ENCODE measurements around the gene SV2C.
"Not testable (repeated sequence)": the region's sequence is repeated elsewhere in the genome, so short reads cannot be mapped to it uniquely, and the experiment has no call there.

SV2C gene

DNA sequence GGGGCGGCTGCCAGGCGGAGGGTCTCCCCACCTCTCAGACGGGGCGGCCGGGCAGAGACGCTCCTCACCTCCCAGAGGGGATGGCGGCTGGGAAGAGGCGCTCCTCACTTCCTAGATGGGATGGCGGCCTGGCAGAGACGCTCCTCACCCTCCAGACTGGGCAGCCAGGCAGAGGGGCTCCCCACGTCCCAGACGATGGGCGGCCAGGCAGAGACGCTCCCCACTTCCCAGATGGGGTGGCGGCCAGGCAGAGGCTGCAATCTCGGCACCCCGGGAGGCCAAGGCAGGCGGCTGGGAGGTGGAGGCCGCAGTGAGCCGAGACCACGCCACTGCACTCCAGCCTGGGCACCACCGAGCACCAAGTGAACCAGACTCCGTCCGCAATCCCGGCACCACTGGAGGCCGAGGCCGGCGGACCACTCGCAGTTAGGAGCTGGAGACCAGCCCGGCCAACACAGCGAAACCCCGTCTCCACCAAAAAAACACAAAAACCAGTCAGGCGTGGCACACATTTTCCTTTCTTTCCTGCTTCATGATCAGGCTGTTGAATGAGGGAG is 253.1 kb downstream of the SV2C start:
- DNase-seq (ENCODE audit: low read depth in 2 of 3, low spot score in 2 of 3) = not testable (repeated sequence)

DNA sequence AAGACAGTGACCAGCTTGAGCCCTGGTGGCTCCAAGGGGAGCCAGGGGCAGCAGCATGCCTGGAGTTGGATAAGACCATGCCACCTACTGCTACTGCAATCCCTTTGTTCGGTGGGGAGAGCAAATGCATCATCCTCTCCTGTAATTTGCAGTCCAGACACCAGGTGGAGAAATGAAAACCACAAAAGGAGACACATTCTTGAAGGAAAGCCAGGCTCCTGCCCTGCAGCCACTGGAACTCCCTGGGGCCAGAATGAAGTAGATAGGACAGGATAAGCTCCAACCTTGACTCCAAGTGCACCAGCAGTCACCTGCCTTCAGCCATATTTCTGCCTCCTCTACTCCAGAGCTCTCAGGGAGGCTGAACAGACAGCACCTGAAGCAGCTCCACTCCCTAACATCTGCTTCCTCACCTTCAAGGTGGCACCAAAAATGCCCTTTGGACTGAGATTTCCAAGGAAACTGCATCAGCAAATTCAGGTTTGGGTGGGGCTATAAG is 254.8 kb downstream of the SV2C start:
- DNase-seq (ENCODE audit: low read depth in 2 of 3, low spot score in 2 of 3) = no peak

DNA sequence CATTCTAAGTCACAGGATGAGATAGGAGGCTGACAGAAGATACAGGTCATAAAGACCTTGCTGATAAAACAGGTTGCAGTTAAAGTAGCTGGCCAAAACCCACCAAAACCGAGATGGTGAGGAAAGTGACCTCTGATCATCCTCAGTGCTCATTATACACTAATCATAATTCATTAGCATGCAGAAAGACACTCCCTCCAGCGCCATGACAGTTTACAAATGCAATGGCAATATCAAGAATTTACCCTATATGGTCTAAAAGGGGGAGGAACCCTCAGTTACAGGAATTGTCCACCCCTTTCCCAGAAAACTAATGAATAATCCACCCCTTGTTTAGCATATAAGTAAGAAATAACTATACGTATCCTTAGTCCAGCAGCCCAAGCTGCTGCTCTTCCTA is 256.7 kb downstream of the SV2C start:
- DNase-seq (ENCODE audit: low read depth in 2 of 3, low spot score in 2 of 3) = no peak

DNA sequence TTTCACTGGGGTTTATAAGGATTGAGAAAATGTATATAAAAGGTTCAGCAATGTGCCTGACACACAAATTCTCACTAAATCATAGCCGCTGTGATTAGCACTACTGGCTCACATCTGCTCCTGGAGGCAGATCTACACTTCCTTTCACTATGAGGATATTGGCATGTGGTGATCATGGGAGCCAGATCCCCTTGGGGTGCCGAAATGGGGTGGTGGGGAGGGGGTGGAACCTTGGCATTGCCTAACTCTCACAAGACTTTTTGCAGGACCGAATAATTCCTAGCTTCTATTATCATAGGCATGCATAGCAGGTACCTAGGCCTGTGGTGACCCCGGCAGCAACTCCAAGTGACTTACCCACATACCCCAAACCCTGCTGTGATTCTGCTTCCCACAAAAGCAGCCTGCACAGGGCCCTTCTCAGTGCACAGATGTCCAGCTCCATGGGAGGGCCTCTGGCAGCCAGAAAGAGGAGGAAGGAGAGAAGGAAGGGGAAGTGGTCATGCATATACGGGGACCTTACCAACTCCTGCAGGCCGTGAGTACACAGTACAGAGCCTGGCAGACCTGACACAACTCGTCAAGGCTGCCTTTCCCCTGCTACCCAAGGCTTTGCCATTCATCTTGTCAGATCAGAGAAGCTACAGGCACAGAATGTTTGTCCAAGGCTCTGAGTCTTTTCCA is 258.6 kb downstream of the SV2C start:
- no peak for DNase-seq (ENCODE audit: low read depth in 2 of 3, low spot score in 2 of 3)

DNA sequence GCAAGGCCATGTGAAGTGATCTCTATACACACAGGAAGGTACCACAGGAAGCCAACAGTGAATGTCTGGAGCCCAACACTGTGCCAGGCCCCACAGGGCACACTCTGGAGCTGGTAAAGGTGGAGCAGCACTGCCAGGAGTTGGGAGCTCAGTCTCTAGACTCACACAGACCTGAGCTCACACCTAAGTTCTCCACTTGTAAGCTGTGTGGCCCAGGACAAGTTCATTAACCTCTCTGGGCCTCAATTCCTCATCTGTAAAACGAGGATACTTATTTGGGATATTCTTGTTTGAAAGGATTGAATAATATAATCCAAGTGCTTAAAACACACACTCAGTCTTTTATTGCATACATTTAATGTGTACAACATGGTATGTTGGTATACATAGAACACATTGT is 259.3 kb downstream of the SV2C start:
- DNase-seq (ENCODE audit: low read depth in 2 of 3, low spot score in 2 of 3) = no peak

DNA sequence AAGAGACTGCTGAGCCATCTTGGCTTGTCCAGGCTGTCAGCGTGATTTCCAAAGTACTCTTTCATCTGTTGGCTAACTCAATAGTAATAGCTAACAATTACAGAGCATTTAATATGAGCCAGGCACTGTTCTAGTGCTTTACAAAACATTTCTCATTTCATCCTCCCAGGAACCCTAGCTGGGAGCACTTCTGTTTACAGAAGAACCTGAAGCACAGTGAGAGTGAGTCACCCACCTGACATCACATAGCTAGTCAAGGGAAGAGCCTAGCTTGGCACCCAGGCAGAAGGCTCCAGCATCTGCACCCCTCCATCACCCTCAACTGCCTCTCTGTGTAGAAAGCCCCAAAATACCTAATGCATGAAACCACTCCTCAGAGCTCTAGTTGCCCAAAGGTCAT is 262.4 kb downstream of the SV2C start:
- DNase-seq (ENCODE audit: low read depth in 2 of 3, low spot score in 2 of 3) = no peak

DNA sequence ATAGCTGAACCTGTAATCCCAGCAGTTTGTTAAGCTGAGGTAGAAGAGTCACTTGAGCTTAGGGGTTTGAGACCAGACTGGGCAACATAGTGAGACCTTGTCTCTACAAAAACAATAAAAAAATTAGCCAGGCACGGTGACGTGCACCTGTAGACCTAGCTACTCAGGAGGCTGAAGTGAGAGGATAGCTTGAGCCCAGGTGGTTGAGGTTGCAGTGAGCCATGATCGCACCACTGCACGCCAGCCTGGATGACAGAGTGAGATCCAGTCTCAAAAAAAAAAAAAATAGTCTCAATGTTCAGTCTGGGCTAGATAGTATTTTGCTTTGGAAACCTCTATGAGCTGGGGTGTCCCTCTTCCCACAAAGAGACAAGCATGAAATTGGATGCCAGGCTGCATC is 268.0 kb downstream of the SV2C start:
- no peak for DNase-seq (ENCODE audit: low read depth in 2 of 3, low spot score in 2 of 3)

DNA sequence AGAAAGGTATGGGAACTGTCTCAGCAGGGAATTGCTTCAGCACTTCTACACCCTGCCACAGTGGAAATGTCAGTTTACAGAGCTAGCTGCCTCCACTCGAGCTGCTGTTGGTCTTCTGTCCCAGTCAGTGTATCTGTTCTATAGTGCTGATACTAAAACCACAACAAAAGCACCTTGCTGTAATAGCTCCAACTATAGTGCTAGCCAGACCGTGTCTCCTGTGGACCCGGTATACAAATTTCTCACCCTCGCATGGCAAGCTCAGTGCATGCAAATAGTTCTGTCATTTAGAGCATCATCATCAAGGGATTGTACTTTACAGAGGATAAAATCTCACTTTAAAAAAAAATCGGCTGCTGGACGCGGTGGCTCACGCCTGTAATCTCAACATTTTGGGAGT is 268.4 kb downstream of the SV2C start:
- DNase-seq (ENCODE audit: low read depth in 2 of 3, low spot score in 2 of 3) = no peak

DNA sequence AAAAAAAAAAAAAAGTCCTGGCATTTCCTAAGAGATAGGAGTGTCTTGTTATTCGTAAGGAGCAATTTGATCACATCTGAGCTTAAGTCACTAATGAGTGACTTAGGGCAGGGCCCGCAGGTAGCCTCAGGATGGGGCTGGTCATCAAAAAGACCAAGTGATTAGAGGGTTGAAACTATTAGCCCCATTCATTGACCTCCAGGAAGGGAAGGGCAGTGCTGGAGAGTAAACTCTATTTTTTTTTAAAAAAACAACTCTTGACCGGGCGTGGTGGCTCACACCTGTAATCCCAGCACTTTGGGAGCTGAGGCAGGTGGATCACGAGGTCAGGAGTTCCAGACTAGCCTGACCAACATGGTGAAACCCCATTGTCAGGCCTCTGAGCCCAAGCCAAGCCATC is 273.7 kb downstream of the SV2C start:
- no peak for DNase-seq (ENCODE audit: low read depth in 2 of 3, low spot score in 2 of 3)

DNA sequence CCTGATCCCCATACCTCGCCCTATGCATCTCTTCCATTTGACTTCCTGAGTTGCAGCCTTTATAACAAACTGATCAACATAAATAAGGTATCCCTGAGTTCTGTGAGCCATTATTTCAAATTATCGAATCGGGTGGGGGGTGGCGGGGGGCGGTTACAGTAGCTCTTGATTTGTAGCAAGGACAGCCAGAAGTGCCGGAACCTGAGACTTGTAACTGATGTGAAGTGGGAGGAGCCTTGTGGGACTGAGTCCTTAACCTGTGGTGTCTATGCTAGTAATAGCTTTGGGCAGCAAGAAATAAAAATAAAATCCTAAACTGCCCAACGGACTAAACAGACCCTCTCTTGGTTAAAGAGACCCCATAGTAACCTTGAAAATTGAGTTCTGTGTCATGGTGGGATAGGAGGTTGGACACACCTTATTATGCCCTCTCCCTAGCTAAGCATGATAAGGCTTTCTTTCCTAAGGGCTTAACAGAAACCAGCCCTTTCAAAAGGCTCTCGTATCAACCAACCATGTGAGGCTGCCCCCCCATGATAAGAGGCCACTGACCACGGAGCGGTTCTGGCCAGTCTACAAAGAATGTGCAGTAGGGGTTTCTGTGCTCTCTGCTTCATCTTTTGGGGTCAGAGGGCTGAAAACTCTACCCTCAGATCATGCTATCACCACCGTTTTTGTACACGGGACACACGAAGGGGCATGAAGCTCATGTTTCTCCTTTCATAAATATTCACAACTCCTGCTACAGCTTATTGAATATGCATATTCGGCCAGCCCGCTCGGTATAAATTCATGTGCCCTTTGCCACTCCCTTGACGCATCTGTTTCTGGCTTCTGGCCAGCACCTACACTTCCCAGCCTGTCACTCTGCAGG is 280.4 kb downstream of the SV2C start:
- no peak for DNase-seq (ENCODE audit: low read depth in 2 of 3, low spot score in 2 of 3)

DNA sequence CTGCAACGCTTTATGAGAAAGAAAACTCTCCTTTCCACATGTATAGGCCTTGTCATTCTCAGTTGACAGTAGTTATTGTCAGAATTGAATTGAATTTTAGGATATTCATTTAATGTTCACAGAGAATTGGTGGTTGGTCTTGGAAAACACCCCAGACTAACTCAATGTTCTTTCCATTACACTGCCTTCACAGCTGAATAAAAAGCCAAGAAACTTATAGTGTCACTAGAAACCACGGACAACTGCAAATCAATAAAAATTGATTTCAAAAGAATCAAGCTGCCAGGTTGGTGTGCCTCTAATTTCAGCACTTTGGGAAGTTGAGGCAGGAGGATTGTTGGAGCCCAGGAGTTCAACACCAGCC is 281.0 kb downstream of the SV2C start:
- no peak for DNase-seq (ENCODE audit: low read depth in 2 of 3, low spot score in 2 of 3)

DNA sequence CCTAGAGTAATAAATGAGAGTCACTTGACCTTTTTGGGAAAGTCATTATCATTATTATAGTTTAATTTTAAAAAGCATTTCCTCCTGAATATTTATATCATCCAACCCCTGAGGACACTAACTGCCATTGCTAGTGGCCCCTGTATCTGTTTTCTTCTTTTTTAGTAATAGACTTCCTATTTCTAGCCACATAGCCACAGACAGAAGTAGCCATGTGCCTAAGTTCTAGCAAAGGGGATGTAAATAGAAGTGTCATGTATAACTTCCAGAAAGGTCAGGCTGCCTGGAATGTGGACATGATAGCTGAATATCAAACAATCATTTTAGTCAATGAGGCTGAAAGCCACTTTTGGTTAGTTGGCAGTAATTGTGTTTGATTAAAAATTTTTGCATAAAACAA is 282.4 kb downstream of the SV2C start:
- no peak for DNase-seq (ENCODE audit: low read depth in 2 of 3, low spot score in 2 of 3)

DNA sequence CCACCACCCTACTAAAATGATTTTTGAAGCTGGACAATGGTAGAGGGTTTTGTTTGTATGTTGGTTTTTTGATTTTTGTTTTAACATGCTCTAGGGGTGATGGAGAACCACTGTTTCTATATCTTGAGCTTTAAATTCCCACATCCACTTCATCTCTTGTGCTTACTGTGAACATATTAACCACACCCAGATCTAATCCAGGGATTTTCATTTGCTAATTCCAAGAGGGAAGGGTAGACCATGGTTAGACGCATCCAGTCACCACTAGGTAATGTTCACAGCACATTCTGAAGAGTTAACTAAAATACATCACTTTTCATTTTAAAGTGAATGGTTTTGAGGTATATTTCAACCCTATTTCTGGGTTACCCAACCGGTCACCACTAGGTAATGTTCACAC is 283.4 kb downstream of the SV2C start:
- no peak for DNase-seq (ENCODE audit: low read depth in 2 of 3, low spot score in 2 of 3)

DNA sequence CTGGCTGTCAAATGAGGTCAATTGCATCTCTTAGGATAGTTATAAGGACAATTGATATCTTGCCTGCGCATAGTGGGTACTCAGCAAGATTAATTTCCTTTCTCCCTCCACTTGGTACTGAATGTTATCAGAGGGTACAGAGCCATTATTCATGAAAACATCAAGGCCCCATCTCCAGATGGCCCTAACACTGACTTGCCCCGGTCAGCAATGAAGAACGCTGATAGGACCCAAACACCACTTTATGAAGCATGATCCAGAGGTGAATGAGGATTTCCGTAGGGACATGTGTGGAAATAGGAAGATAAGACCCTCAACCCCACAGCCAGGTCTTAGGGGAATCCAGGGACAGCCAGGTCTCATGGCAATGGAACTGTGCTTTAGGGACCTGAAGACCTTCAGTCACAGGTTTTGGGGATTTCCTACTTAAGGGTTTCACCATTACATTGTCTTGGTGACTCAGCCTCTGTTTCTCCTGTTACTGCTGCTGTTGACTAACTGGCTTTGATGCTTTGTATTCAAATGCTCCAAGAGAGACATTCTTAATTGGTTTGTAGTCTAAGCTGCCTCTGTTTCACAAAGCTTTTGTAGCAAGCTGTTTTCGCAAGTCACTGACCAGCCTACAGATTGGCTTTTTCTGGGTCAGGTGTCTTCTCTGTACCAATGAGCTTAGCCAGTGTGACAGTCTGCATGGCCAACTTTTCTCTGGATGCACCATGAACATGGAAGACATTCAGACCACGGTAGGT is 284.6 kb downstream of the SV2C start:
- no peak for DNase-seq (ENCODE audit: low read depth in 2 of 3, low spot score in 2 of 3)

DNA sequence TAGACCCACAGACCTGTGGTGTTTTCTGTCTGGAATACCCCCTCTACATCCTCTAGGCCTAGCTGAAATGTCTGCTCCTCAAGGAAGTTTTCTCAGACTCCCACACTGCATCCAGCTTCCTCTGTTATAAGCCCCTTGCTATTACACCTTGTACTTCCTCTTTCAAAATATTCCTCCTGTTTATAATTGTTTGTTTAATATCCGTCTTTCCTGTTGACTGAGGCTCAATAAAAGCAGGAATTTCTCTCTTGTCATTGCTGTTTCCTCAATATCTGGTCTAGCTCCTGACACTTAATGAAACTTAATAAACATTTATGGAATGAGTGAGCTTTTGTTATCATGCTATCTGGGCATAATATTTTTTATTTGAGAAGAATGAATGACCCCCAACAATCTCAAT is 285.8 kb downstream of the SV2C start:
- no peak for DNase-seq (ENCODE audit: low read depth in 2 of 3, low spot score in 2 of 3)

DNA sequence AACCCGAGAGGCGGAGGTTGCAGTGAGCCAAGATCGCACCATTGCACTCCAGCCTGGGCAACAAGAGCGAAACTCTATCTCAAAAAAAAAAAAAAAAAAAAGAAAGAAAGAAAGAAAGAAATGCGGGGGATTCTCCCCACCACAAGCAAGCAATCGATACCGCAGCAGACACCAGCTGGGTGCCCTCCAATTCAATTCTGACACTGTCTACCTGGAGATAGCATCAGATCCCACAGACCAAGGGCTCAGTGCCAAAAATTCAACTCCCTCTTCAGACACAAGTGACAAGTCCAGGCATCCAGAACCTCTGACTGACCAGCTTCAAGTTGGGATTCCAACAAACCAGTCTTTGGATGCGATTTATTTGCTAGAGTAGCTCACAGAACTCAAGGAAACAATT is 286.5 kb downstream of the SV2C start:
- DNase-seq (ENCODE audit: low read depth in 2 of 3, low spot score in 2 of 3) = not testable (repeated sequence)

DNA sequence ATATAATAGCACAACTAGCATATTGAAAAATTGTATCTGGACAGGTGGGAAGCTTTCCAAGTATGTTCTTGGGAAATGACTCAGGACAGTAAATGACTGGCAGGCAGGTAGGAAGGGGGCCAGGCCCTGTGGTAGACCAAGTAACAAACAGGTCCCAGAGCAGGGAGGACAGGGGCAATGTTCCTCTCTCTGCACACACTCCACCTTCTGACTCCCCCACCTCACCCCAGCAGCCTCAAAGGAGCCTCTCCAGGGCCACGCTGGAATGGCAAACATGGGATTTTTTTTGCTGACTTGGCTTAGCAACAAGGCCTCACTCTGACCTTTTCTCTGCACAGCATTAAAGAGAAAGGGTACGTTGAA is 288.8 kb downstream of the SV2C start:
- no peak for DNase-seq (ENCODE audit: low read depth in 2 of 3, low spot score in 2 of 3)

DNA sequence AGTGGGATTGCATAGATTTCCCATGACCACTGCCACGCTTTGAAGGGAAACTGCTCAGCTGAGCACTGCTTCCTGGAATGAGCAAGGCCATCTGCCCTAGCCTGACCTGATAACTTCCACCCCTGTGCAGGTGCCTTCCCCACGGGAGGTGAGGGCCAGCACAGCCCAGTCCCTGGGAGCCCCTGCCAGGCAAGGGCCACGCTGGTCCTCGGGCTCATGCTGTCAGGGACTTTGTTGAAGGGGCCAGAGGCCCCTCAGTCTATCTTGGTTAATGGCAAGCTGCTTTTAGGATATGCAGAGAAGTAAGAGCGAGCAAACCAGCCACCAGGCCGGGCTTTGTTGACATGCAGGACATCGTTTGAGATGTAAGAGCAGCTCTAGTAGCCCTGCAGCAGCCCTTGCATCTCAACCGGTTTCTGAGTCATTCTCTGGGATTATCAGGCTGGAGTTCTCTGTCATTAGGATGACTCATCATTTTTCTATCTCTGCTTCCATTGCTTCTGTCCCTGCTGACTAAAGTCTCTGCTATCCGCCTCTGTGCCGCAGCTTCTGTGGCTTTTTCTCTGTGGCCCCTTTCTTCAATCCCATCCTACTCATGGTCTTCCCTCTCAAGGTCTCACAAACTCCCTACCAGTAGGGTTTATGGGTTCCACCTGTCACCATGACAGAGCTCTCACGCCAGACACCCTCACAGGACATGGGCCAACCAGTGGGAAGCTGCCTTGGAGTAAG is 289.3 kb downstream of the SV2C start:
- no peak for DNase-seq (ENCODE audit: low read depth in 2 of 3, low spot score in 2 of 3)

DNA sequence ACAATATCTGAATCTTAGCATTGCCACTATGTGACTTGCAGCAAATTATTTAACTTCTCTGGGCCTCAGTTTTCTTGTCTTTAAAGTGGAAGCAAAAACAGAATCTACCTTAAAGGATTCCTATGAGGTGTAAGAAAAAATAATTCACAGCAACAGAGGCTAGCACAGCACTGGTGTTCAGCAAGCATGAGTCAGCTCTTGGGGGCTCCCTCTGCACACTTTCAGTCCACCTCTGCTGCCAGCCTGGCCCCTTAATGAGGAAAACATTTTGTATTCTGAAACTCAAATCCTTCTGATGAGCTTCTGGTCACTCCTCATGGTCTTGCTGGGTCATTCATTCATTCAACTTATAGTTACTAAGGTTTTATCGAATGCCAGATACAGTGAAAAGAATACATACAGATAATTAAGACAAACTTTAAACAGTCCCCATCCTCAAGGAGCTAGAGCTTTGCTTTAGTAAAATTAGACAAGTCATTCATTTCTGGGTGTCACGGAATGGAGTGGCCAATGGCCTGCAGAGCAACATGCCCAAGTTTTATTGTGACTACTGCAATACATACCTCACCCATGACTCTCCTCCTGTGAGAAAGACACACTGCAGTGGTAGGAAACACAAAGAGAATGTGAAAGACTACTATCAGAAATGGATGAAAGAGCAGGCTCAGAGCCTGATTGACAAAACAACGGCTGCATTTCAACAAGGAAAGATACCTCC is 293.1 kb downstream of the SV2C start:
- DNase-seq (ENCODE audit: low read depth in 2 of 3, low spot score in 2 of 3) = no peak

DNA sequence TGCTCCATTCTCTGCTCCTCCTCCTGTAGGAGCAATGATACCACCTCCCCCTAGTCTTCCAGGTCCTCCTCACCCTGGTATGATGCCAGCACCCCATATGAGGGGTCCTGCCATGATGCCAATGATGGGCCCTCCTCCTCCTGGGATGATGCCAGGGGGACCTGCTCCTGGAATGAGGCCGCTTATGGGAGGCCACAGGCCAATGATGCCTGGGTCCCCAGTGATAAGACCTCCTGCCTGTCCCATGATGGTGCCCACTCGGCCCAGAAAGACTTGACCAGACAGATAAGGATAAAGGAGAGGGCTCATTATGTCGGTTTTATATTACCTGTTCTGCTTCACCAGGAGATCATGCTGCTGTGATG is 293.7 kb downstream of the SV2C start:
- no peak for DNase-seq (ENCODE audit: low read depth in 2 of 3, low spot score in 2 of 3)

All from activated CD8-positive, alpha-beta memory T cell treated with anti-CD3 and anti-CD28 coated beads for 48 hours (primary cell).